GM18505 (cell line): ENCODE results near the gene MNX1.

Experiments used
- ATAC-seq: cut with Tn5 transposase; IDR thresholded peaks from one replicate; pipeline ENCODE4 v1.9.1; 2021; ENCODE audit not compliant: unreplicated experiment
- POLR2A ChIP-seq: IDR thresholded peaks from 4 replicates; pipeline ENCODE4 v1.6.1; 2011; ENCODE audit warnings: borderline replicate concordance; ENCODE audit not compliant: insufficient read depth, insufficient read length; ENCODE audit errors: extremely low read depth

Gene MNX1

GRCh38 chr7:157041514-157042277 lies 31.2 kb upstream of the MNX1 start:
- no peak for ATAC-seq

GRCh38 chr7:157041004-157041403 lies 30.5 kb upstream of the MNX1 start:
- ATAC-seq, result no peak
- TF ChIP-seq POLR2A, result no peak

More at GRCh38 chr7:157041514-157042277, 31.2 kb upstream of the MNX1 start:
- no peak for TF ChIP-seq POLR2A

GRCh38 chr7:157037635-157038034 lies 27.2 kb upstream of the MNX1 start:
- no peak for TF ChIP-seq POLR2A
- no peak for ATAC-seq

GRCh38 chr7:157037028-157037427 lies 26.6 kb upstream of the MNX1 start:
- no peak for TF ChIP-seq POLR2A
- ATAC-seq, result no peak

GRCh38 chr7:157035979-157036378 lies 25.5 kb upstream of the MNX1 start:
- no peak for TF ChIP-seq POLR2A
- no peak for ATAC-seq

- no peak for ATAC-seq
- TF ChIP-seq POLR2A, result no peak
Observed at GRCh38 chr7:157035302-157035701, 24.8 kb upstream of the MNX1 start.

GRCh38 chr7:157033483-157034473 lies 23.3 kb upstream of the MNX1 start:
- TF ChIP-seq POLR2A, result no peak
- ATAC-seq, result no peak

- ATAC-seq, result no peak
Observed at GRCh38 chr7:157032644-157033482, 22.4 kb upstream of the MNX1 start.

GRCh38 chr7:157032128-157032527 lies 21.7 kb upstream of the MNX1 start:
- no peak for ATAC-seq
- TF ChIP-seq POLR2A, result no peak

More at GRCh38 chr7:157032644-157033482, 22.4 kb upstream of the MNX1 start:
- no peak for TF ChIP-seq POLR2A

GRCh38 chr7:157028199-157028903 lies 17.9 kb upstream of the MNX1 start:
- no peak for TF ChIP-seq POLR2A
- ATAC-seq, result no peak

- no peak for TF ChIP-seq POLR2A
- ATAC-seq, result no peak
Observed at GRCh38 chr7:157027568-157028198, 17.2 kb upstream of the MNX1 start.

GRCh38 chr7:157024716-157025115 lies 14.3 kb upstream of the MNX1 start:
- ATAC-seq, result no peak

More at GRCh38 chr7:157024716-157025115, 14.3 kb upstream of the MNX1 start:
- TF ChIP-seq POLR2A, result no peak
